Measurements from ENCODE around the gene PTGES3L. TPM values are rescaled to one million over a fixed set of nuclear protein-coding genes. Genes with fewer than 3 reads are reported as not detected.

Gene PTGES3L
- total and polyA plus RNA-seq, 2 of the 13 experiments (the other 11 are each of a cell fraction or from before 2014, with no cell fraction given), result 1.2 to 2.9 TPM

GRCh38 chr17:42985225-42985624 is 5.3 kb upstream of the PTGES3L start:
- in situ Hi-C loops (cut with HindIII; ENCODE audit: extremely low pct_ligation_motif_present, low pct_unique_long_range_greater_than_20kb), result loop anchor here (10.0 kb wide), 1 partner anchor 140 kb away; the partner anchor contains the start of gene AOC2
- TF ChIP-seq ZNF383 (CRISPR knock-in tag; IDR thresholded peaks at IDR 0.05; ENCODE audit: borderline replicate concordance) (no peak), ETV6 (CRISPR knock-in tag; conservative IDR thresholded peaks at IDR 0.05) (no peak), TIGD3 (CRISPR knock-in tag; IDR thresholded peaks at IDR 0.05; ENCODE audit: borderline replicate concordance) (no peak), ZNF704 (CRISPR knock-in tag; IDR thresholded peaks at IDR 0.05; ENCODE audit: borderline replicate concordance) (no peak), MXD4 (CRISPR knock-in tag; IDR thresholded peaks at IDR 0.05) (no peak), HNF1B (CRISPR knock-in tag; IDR thresholded peaks at IDR 0.05) (no peak), PLSCR1 (CRISPR knock-in tag; IDR thresholded peaks at IDR 0.05; ENCODE audit: borderline replicate concordance) (no peak), SAFB2 (CRISPR knock-in tag; IDR thresholded peaks at IDR 0.05; ENCODE audit: borderline replicate concordance, low read depth) (no peak), AHDC1 (CRISPR knock-in tag; IDR thresholded peaks at IDR 0.05; ENCODE audit: borderline replicate concordance) (no peak), ZNF644 (CRISPR knock-in tag; IDR thresholded peaks at IDR 0.05; ENCODE audit: low read depth) (no peak), MAZ (IDR thresholded peaks at IDR 0.05; ENCODE audit: borderline replicate concordance, low read depth, low read length) (no peak), MAZ (CRISPR knock-in tag; IDR thresholded peaks at IDR 0.05; ENCODE audit: low read depth) (no peak)

More at GRCh38 chr17:42985225-42985624, 5.3 kb upstream of the PTGES3L start:
- Histone ChIP-seq H3K9ac (ENCODE audit: insufficient read depth, low read depth, low read length) (no peak overlapping the region), H2AFZ (ENCODE audit: low read length) (no peak overlapping the region), H4K20me1 (ENCODE audit: insufficient read depth, low read length) (no peaks in the 10 kb centered on the region), H3K4me2 (ENCODE audit: low read depth, low read length) (no peak overlapping the region), H3K4me3 (replicated peaks in 1 of 3; ENCODE audit: insufficient read depth in 1 of 3, low read depth in 2 of 3, low read length in 3 of 3) (no peak overlapping the region), H3K9me3 (ENCODE audit: low read length) (no peaks in the 10 kb centered on the region), H3K4me1 (ENCODE audit: insufficient read depth, low read length) (peaks cover 46% of the 10 kb centered on the region), H3K27me3 (ENCODE audit: control insufficient read depth in 1 of 2, insufficient read depth in 2 of 2, low read length in 2 of 2) (peaks cover 0 to 3% of the 10 kb centered on the region in 2 experiments; a peak in 1 of 5 replicates), H3K79me2 (ENCODE audit: insufficient read depth, low read length) (peaks cover 17% of the 10 kb centered on the region), H3K27ac (ENCODE audit: extremely low read length, insufficient read depth, low read length) (no peak overlapping the region), H3K36me3 (replicated peaks in 1 of 2; ENCODE audit: control insufficient read depth in 1 of 2, insufficient read depth in 2 of 2, low read length in 2 of 2) (peaks cover 16 to 55% of the 10 kb centered on the region in 2 experiments)
- no peak for DNase-seq (ENCODE audit: low spot score)
- no peak for FAIRE-seq
- intact Hi-C loops (cut with micrococcal nuclease; ENCODE audit: unreplicated experiment), result no loop called here
- no peak for ATAC-seq
- ChIA-PET POLR2A (interaction anchor here (3.9 kb wide), 1 partner anchor 13 kb away, joined by 21 read pairs; the partner anchor contains the start of gene RPL27), CTCF (ENCODE audit: low intra/inter-chr PET ratio, low total read pairs) (no interaction called here)
- WGBS (ENCODE audit: low lambda C conversion rate), result 83% methylated on average over 1 of the region's 1 CpG
- BruUV-seq (replicated peaks), result no TSS peak

Measured in HepG2 (cell line).